ENCODE results near the gene LSM3. TPM values are rescaled to one million over a fixed set of nuclear protein-coding genes. Genes with fewer than 3 reads are reported as not detected.
A peak's percentile ranks its signal among the peaks of the same experiment; 100 is the strongest.

Gene LSM3
- polyA plus RNA-seq, 4 donors, result 14.2 to 20.4 (median 17.2) TPM

- no peak for DNase-seq (ENCODE audit: low read depth in 4 of 4, low spot score in 2 of 4)
Observed at GRCh38 chr3:14156201-14156600, 22.4 kb upstream of the LSM3 start.

GRCh38 chr3:14156843-14157561, 21.6 kb upstream of the LSM3 start:
- no peak for DNase-seq (ENCODE audit: low read depth in 4 of 4, low spot score in 2 of 4)

- DNase-seq (ENCODE audit: low read depth in 4 of 4, low spot score in 2 of 4), result no peak
Observed at GRCh38 chr3:14157951-14158350, 20.7 kb upstream of the LSM3 start.

GRCh38 chr3:14158370-14158769, 20.2 kb upstream of the LSM3 start:
- DNase-seq (ENCODE audit: low read depth in 4 of 4, low spot score in 2 of 4), result no peak

- DNase-seq (ENCODE audit: low read depth in 4 of 4, low spot score in 2 of 4), result no peak
Observed at GRCh38 chr3:14159426-14159825, 19.2 kb upstream of the LSM3 start.

GRCh38 chr3:14161282-14161681, 17.3 kb upstream of the LSM3 start:
- DNase-seq (ENCODE audit: low read depth in 4 of 4, low spot score in 2 of 4), result no peak

GRCh38 chr3:14162178-14162577, 16.4 kb upstream of the LSM3 start:
- no peak for DNase-seq (ENCODE audit: low read depth in 4 of 4, low spot score in 2 of 4)

GRCh38 chr3:14166877-14167603, 11.6 kb upstream of the LSM3 start:
- DNase-seq (ENCODE audit: low read depth in 4 of 4, low spot score in 2 of 4), result no peak

GRCh38 chr3:14169435-14169834, 9.2 kb upstream of the LSM3 start:
- DNase-seq (ENCODE audit: low read depth in 4 of 4, low spot score in 2 of 4), result no peak

GRCh38 chr3:14169871-14170270, 8.7 kb upstream of the LSM3 start:
- DNase-seq (ENCODE audit: low read depth in 4 of 4, low spot score in 2 of 4), result no peak

- no peak for DNase-seq (ENCODE audit: low read depth in 4 of 4, low spot score in 2 of 4)
Observed at GRCh38 chr3:14170531-14171159, 8.0 kb upstream of the LSM3 start.

- DNase-seq (ENCODE audit: low read depth in 4 of 4, low spot score in 2 of 4), result no peak
Observed at GRCh38 chr3:14172496-14172895, 6.1 kb upstream of the LSM3 start.

GRCh38 chr3:14174483-14174882, 4.1 kb upstream of the LSM3 start:
- DNase-seq (ENCODE audit: low read depth in 4 of 4, low spot score in 2 of 4), result no peak

- no peak for DNase-seq (ENCODE audit: low read depth in 4 of 4, low spot score in 2 of 4)
Observed at GRCh38 chr3:14175383-14176037, 3.1 kb upstream of the LSM3 start.

- peak in 2 of 4 donors; percentile 30 to 43 for DNase-seq (ENCODE audit: low read depth in 4 of 4, low spot score in 2 of 4)
Observed at GRCh38 chr3:14177580-14178246, 904 bp upstream of the LSM3 start.

- no peak for DNase-seq (ENCODE audit: low read depth in 4 of 4, low spot score in 2 of 4)
Observed at GRCh38 chr3:14179114-14179465, 473 bp downstream of the LSM3 start.

- no peak for DNase-seq (ENCODE audit: low read depth in 4 of 4, low spot score in 2 of 4)
Observed at GRCh38 chr3:14179795-14180194, 1.2 kb downstream of the LSM3 start.

GRCh38 chr3:14181253-14181652, 2.6 kb downstream of the LSM3 start:
- DNase-seq (ENCODE audit: low read depth in 4 of 4, low spot score in 2 of 4), result no peak

- DNase-seq (ENCODE audit: low read depth in 4 of 4, low spot score in 2 of 4), result no peak
Observed at GRCh38 chr3:14183015-14183577, 4.5 kb downstream of the LSM3 start.

- DNase-seq (ENCODE audit: low read depth in 4 of 4, low spot score in 2 of 4), result no peak
Observed at GRCh38 chr3:14186854-14187458, 8.3 kb downstream of the LSM3 start.
